ENCODE results near the gene PTTG1IP.

GRCh38 chr21:44918581-44919033 is 45.1 kb upstream of the PTTG1IP start:
- TF ChIP-seq, protein P1, sequence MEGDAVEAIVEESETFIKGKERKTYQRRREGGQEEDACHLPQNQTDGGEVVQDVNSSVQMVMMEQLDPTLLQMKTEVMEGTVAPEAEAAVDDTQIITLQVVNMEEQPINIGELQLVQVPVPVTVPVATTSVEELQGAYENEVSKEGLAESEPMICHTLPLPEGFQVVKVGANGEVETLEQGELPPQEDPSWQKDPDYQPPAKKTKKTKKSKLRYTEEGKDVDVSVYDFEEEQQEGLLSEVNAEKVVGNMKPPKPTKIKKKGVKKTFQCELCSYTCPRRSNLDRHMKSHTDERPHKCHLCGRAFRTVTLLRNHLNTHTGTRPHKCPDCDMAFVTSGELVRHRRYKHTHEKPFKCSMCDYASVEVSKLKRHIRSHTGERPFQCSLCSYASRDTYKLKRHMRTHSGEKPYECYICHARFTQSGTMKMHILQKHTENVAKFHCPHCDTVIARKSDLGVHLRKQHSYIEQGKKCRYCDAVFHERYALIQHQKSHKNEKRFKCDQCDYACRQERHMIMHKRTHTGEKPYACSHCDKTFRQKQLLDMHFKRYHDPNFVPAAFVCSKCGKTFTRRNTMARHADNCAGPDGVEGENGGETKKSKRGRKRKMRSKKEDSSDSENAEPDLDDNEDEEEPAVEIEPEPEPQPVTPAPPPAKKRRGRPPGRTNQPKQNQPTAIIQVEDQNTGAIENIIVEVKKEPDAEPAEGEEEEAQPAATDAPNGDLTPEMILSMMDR (conservative IDR thresholded peaks at IDR 0.05; ENCODE audit: low read depth, low read length): no peak
- TF ChIP-seq EZH2 (IDR thresholded peaks at IDR 0.05; ENCODE audit: low read length, unreplicated experiment) (no peak), EZH2phosphoT487 (IDR thresholded peaks at IDR 0.05; ENCODE audit: borderline replicate concordance, low read length) (no peak)
